Cortex of kidney (tissue), 1 donor: ENCODE results near the gene FIBCD1.
"Not testable (repeated sequence)": the region's sequence is repeated elsewhere in the genome, so short reads cannot be mapped to it uniquely, and the experiment has no call there.

Experiments
- DNase-seq: peaks from one replicate; lab custom pipeline; 2025; lab: John Stamatoyannopoulos, UW

The FIBCD1 gene

DNA sequence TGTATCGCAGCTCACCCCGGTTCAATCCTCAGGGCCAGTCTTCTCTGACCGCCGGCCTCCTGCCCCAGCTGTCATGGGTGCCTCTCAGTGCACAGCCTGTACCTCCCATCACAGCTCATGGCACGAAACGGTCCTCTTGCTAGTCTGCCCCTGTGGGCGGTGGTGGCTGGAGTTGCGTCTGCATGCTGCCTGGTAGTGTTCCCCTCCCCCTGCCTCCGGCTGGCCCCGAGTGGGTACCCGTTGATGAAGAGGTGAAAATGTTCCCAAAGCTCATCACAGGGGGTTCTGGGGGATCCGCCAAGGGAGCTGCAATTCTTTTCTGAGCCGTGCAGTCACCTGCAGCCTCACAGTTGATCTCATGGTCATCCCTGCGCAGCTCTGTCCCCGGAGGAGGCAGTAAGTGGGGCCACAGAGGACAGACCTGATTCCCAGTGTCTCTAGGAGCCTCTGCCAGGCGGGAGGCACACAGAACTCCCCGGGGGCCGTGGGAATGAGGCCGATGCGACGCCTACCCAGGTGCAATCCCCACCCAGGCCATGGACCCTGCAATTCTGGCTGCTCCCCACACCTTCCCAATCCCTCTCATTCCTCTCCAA is 34.7 kb upstream of the FIBCD1 start:
- no peak for DNase-seq

GRCh38 chr9:130972957-130973685 is 34.1 kb upstream of the FIBCD1 start:
- DNase-seq = no peak

DNA sequence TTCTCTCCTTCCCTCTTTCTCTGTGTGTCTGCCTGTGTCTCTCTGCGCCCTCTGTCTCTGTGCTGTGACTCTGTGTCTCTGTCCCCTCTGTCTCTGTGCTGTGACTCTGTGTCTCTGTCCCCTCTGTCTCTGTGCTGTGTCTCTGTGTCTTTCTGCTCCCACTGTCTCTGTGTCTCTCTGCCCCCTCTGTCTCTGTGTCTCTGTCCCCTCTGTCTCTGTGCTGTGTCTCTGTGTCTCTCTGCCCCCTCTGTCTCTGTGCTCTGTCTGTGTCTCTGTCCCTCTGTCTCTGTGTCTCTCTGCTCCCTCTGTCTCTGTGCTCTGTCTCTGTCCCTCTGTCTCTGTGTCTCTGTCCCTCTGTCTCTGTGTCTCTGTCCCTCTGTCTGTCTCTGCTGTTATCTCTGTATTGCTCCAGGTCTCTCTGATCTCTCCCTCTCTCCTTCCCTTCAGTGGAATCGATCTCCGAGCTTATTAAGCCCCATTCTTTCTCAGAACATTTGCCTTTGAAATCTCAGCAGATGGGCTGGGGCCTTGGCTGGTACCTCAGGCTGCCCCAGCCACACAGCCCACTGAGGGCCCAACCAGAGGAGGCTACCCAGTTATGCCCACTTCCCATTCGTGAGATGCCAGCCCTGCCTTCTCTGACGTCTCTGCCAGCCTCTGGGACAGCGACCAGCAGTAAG is 33.4 kb upstream of the FIBCD1 start:
- DNase-seq = no peak

- no peak for DNase-seq
Observed at GRCh38 chr9:130971294-130971849, 32.3 kb upstream of the FIBCD1 start.

- no peak for DNase-seq
Observed at GRCh38 chr9:130970855-130971254, 31.8 kb upstream of the FIBCD1 start.

DNA sequence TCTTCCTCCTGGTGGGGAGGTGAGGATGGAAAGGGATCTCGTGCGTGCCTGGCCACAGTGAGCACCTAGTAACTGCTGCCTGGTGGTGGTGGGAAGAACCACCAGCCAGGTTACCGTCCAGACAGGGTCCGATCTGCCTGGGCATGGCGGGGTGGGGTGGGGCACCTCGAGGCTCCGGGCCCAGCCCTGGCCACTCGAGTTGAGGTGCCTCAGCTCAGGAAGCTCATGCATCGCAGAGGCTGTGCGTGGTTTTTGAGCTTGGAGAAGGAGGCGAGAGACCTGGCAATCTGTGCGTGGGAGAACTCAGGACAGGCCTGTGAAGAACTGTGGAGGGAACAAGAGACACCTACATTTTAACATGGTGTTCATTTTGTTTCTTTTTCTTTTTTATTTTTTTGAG is 31.0 kb upstream of the FIBCD1 start:
- DNase-seq = no peak

- no peak for DNase-seq
Observed at GRCh38 chr9:130965680-130966079, 26.6 kb upstream of the FIBCD1 start.

DNA sequence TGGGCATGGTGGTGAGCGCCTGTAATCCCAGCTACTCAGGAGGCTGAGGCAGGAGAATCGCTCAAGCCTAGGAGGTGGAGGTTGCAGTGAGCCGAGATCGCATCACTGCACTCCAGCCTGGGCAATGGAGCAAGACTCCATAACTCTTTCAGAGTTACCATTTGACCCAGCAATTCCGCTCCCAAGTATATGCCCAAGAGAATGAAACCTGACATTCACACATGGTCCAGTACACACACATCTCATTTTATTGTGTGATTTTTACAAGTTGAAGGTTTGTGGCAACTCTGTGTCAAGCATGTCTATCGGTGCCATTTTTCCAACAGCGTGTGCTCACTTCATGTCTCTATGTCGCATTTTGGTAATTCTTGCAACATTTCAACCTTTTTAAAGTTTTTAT is 24.9 kb upstream of the FIBCD1 start:
- no peak for DNase-seq

GRCh38 chr9:130963337-130963908 is 24.4 kb upstream of the FIBCD1 start:
- DNase-seq = no peak

DNA sequence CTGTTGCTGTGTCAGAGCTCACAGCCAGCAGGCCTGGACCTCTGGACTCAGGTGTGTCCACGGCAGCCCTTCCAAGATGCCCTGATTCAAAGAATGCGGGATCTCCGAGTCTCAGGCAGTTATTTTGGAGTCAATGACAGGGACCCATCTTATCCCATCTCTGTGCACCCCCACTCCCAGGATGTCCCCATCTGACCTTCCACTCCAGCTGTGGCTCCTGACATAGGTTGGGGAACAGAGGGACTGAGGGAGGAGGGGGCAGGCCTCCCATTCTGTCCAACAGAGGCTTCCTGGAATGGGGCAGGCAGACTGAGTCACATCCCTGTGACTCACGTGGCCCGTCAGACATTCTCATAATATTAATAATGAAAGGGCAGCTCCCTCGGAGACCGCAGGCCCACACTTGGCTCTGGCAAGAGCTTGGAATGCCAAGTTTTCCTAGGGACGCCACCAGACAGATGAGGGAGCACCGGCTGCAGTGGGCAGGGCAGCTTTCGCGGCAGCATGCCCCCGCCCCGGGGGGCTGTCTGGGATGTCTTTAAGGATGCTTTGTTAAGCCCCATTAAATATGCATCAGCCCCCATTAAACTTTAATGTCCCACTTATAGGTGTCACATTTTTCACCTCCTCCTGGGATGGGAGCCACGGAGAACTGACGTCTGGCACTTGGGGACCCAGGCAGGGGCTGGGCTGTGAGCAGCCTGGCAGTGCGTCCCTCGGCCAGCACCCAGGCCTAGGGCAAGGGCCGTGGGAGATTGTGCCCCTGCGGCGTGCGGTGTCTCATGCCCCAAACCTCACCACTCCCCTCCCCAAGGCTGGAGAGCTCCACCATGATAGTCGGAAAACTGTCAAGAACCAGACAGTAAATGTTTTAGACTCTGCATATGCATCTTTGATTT is 23.6 kb upstream of the FIBCD1 start:
- no peak for DNase-seq

DNA sequence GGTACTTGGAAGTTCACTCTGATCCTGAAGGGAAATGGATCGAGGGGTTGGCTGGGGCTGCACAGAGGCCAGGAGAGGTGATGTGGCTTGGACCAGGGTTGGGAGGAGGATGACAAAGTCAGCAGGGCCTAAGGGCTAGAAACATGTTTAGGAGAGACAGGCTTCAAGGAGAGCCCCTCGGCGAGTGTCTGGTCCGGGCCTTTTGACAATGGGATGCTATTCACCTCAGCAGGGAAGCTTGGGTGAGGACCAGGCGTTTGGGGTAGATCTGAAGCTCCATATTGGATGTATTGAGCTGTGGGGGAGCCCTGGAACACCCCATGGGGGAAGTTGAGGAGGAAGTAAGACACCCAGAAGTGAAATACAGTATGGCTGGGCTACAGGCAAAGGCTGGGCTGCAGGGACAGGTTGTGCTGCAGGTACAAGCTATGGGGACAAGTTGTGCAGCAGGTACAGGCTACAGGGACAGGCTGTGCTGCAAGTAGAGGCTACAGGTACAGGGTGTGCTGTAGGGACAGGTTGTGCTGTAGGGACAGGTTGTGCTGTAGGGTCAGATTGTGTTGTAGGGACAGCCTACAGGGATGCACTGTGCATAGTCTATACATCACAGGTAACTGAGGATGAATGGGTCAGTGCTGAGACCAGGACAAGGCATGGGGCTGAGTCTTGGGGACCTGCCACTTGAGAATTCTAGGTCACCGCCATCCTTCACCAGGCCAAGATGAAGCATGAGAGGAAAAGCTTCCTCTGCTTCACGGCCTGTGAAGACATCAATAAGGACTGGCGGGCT is 22.7 kb upstream of the FIBCD1 start:
- DNase-seq = no peak

DNA sequence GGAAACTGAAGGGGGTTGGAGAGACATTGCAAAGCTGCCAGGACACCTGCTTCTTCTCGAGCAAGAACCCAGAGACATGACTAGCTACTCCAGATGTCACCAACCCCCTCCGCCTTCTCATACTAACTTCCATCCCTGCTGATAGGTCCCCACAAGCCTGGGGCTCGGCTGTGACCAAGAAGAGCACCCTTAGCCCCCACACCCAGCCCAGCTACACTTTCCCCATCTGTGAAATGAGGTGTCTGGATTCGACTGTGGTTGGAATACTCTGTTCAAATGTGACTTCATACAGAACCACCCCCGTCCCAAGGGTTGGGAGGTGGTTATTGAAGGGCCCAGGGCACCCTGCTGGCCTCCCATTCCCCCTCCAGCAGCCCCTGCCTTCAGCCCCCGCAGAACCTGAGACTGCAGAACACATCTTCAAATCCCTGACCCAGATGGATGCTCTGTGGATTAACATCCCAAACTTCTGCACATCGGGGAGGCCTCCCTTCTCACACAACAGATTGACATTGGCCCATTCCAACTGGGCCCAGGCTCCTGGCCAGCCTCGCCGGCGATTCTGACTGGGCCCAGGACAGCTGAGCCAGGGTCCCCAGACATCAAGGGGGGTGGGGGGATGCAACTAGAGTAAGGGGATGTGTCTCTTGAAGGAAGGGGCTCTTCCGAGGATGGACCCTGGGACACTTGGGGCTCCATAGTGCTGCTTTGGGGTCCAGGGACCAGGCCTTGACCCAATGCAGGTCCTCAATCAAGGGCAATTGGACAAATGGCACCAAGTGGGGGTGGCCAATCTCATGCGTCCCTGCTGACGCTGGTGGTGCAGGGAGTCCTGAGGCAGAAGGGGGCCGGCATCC is 21.7 kb upstream of the FIBCD1 start:
- no peak for DNase-seq

GRCh38 chr9:130959809-130960334 is 20.8 kb upstream of the FIBCD1 start:
- DNase-seq = no peak

GRCh38 chr9:130958564-130958963 is 19.5 kb upstream of the FIBCD1 start:
- not testable (repeated sequence) for DNase-seq

- DNase-seq = no peak
Observed at GRCh38 chr9:130957451-130958203, 18.6 kb upstream of the FIBCD1 start.

- no peak for DNase-seq
Observed at GRCh38 chr9:130956636-130957450, 17.8 kb upstream of the FIBCD1 start.

DNA sequence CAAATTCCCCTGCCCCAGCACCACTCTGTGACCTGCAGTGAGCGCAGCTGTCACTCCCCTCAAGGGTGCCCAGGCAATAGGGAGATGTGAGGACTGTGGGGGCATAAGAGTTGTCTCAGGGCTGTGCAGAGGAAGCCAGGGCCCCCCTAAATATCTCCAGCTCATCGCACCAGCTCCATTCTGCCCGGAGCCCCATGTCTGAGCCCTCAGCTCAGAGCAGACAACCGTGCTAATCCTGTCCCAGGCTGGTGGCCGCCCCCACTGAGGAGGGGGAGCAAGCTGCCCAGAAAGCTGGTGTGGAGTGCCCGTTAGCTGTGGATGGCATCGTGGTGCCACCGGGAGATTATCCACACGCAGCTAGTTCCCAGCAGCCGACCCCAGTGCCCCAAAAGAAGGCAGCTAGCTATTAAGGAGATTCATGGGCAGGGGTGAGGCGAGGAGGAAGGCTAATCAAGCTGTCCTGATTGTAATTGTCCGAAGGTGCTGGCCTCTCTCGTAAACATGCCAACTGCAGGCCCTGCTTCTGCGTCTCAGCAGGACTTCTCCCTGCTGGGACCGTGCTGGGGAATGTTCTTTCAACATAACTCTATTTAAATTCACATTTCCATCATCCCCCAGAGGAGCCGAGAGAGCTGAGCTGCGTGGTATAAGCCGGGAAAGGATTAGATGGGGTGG is 17.0 kb upstream of the FIBCD1 start:
- DNase-seq = no peak
